Measurements from ENCODE around the gene ATG2B. TPM values are rescaled to one million over a fixed set of nuclear protein-coding genes. Genes with fewer than 3 reads are reported as not detected.
A peak's percentile ranks its signal among the peaks of the same experiment; 100 is the strongest.
"Not testable (repeated sequence)": the region's sequence is repeated elsewhere in the genome, so short reads cannot be mapped to it uniquely, and the experiment has no call there.

ATG2B gene
- total RNA-seq, 1 experiment from 2014 or later: 11.0 TPM

DNA sequence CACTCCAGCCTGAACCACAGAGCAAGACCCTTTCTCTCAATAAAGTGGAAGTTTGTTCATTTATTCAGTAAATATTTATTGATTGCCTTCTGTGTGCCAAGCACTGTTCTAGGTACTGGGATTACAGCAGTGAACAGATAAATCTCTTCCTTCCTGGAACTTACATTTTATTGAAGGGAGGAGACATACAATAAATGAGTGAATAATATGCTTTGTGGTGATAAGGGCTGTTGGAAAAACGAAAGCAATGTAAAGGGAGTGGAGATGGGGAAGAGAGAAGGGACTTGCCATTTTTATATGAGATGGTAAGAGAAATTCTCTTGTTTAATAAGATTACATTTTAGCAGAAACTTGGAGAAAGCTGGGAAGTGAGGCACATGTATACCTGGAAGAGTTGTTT, 1.8 kb upstream of the ATG2B start:
- DNase-seq (ENCODE audit: low read depth in 1 of 2, low spot score in 2 of 2): no peak
- Histone ChIP-seq H3K27ac (no peak overlapping the region), H3K9me3 (replicated peaks) (0 out of 2 replicates have a peak, but pooled peaks cover 3% of the 10 kb centered on the region), H3K36me3 (peaks cover 7% of the 10 kb centered on the region; the same call in 1 of the 2 replicates), H3K4me3 (no peak overlapping the region), H3K4me1 (replicated peaks) (peaks cover 16% of the 10 kb centered on the region), H3K27me3 (replicated peaks) (no peaks in the 10 kb centered on the region)

- H3K9me3 ChIP-seq (replicated peaks): 0 out of 2 replicates have a peak, but pooled peaks cover 3% of the 10 kb centered on the region
- H3K27me3 ChIP-seq (replicated peaks): no peaks in the 10 kb centered on the region
- DNase-seq (ENCODE audit: low read depth in 1 of 2, low spot score in 2 of 2): no peak
- 0 out of 2 replicates have a peak overlapping the region, but pooled peaks have one; percentile 9 for H3K27ac ChIP-seq
- H3K4me1 ChIP-seq (replicated peaks): peaks cover 16% of the 10 kb centered on the region
- peak overlapping the region; percentile 98 for H3K4me3 ChIP-seq
- peaks cover 7% of the 10 kb centered on the region; the same call in 1 of the 2 replicates for H3K36me3 ChIP-seq
Measured at GRCh38 chr14:96363751-96364336, 703 bp upstream of the ATG2B start.

DNA sequence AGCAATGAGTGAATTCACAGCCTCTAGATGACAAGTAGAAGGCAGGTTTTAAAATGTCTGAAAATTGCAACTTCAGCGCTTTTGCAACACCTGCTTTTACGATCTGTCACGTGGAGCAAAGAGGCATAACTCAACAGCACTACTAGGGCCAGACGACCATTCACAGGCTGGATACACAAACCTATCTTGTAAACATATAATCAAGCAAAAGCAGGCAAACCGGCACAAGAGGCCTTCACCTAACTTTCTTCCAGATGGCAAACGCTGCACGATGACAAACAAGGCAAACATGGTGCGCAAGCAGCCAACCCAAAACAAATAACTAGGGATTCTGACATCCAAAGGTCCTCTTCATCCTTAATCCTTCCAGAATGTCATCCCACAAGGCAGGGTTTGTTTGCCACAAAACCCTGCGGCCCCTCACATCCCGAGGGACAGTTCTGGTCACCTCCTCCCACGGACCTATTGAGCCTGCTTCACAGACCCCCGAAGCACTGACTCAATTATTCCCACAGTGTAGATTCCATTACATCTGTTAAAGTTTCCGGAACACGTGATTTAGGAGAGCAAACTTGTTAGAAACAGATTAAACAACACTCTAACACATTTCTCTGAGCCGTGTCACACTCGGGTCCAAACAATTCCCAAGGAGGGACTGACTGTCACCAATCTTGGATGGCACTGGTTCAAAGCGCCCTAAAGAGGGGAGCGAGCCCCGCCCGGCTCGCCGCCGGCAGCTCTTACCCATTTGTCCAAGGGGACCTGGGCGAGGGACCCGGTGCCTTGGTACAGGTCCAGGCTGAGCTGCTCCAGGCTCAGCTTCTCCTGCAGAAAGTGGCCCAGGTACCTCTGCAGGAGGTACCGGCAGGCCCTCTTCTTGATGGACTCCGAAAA, 823 bp downstream of the ATG2B start:
- Histone ChIP-seq H3K4me3 (peak overlapping the region; percentile 98), H3K27ac (peak overlapping the region; percentile 66), H3K9me3 (replicated peaks) (0 out of 2 replicates have a peak, but pooled peaks cover 3% of the 10 kb centered on the region), H3K36me3 (peaks cover 7% of the 10 kb centered on the region; the same call in 1 of the 2 replicates), H3K27me3 (replicated peaks) (no peaks in the 10 kb centered on the region), H3K4me1 (replicated peaks) (peaks cover 16% of the 10 kb centered on the region)
- no peak for DNase-seq (ENCODE audit: low read depth in 1 of 2, low spot score in 2 of 2)

GRCh38 chr14:96359959-96360358, 3.2 kb downstream of the ATG2B start:
- Histone ChIP-seq H3K4me3 (no peak overlapping the region), H3K27me3 (replicated peaks) (no peaks in the 10 kb centered on the region), H3K27ac (no peak overlapping the region), H3K36me3 (peaks cover 7% of the 10 kb centered on the region; the same call in 1 of the 2 replicates), H3K9me3 (replicated peaks) (0 out of 2 replicates have a peak, but pooled peaks cover 3% of the 10 kb centered on the region), H3K4me1 (replicated peaks) (peaks cover 16% of the 10 kb centered on the region)
- no peak for DNase-seq (ENCODE audit: low read depth in 1 of 2, low spot score in 2 of 2)

DNA sequence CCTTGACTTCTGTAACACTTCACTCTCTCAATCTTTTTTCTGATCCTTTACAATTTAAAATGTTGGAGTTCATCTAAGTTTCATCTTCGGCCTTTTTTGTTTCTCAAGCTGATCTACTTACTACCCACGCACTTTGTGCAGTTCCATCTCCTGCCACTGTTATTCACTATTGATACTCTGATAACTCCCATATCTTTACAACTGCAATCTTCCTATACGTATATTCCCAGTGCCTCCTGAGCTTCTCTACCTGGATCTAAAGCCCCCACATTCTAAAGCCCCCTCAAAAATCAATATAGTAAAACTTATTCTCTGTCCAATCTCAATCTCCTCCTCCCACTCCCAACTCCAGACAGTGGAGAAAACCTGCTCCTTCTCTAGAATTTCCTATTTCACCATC, 5.9 kb downstream of the ATG2B start:
- no peak for DNase-seq (ENCODE audit: low read depth in 1 of 2, low spot score in 2 of 2)
- no peaks in the 10 kb centered on the region for H3K36me3 ChIP-seq
- H3K27ac ChIP-seq: no peak overlapping the region
- H3K9me3 ChIP-seq (replicated peaks): no peaks in the 10 kb centered on the region
- peaks cover 11% of the 10 kb centered on the region for H3K4me1 ChIP-seq (replicated peaks)
- H3K27me3 ChIP-seq (replicated peaks): no peaks in the 10 kb centered on the region
- H3K4me3 ChIP-seq: no peak overlapping the region

- Histone ChIP-seq H3K27ac (no peak overlapping the region), H3K27me3 (replicated peaks) (no peaks in the 10 kb centered on the region)
- DNase-seq (ENCODE audit: low read depth in 1 of 2, low spot score in 2 of 2): no peak
Measured at GRCh38 chr14:96354246-96354645, 8.9 kb downstream of the ATG2B start.

GRCh38 chr14:96352708-96353107, 10.4 kb downstream of the ATG2B start:
- H3K27me3 ChIP-seq (replicated peaks): no peaks in the 10 kb centered on the region
- peaks cover 6% of the 10 kb centered on the region for H3K4me1 ChIP-seq (replicated peaks)
- H3K4me3 ChIP-seq: no peak overlapping the region
- H3K27ac ChIP-seq: no peak overlapping the region
- H3K36me3 ChIP-seq: no peaks in the 10 kb centered on the region
- DNase-seq (ENCODE audit: low read depth in 1 of 2, low spot score in 2 of 2): no peak
- no peaks in the 10 kb centered on the region for H3K9me3 ChIP-seq (replicated peaks)

More at GRCh38 chr14:96354246-96354645, 8.9 kb downstream of the ATG2B start:
- H3K9me3 ChIP-seq (replicated peaks): no peaks in the 10 kb centered on the region
- peaks cover 6% of the 10 kb centered on the region for H3K4me1 ChIP-seq (replicated peaks)
- H3K36me3 ChIP-seq: no peaks in the 10 kb centered on the region
- H3K4me3 ChIP-seq: no peak overlapping the region

- Histone ChIP-seq H3K27me3 (replicated peaks) (no peaks in the 10 kb centered on the region), H3K36me3 (no peaks in the 10 kb centered on the region), H3K4me1 (replicated peaks) (peaks cover 6% of the 10 kb centered on the region), H3K4me3 (no peak overlapping the region), H3K27ac (no peak overlapping the region), H3K9me3 (replicated peaks) (no peaks in the 10 kb centered on the region)
- DNase-seq (ENCODE audit: low read depth in 1 of 2, low spot score in 2 of 2): peak in 1 of 2 experiments; percentile 24
Measured at GRCh38 chr14:96351986-96352385, 11.2 kb downstream of the ATG2B start.

- no peak for DNase-seq (ENCODE audit: low read depth in 1 of 2, low spot score in 2 of 2)
- no peaks in the 10 kb centered on the region for H3K36me3 ChIP-seq
Measured at GRCh38 chr14:96349286-96350075, 13.7 kb downstream of the ATG2B start.

GRCh38 chr14:96347957-96348356, 15.2 kb downstream of the ATG2B start:
- H3K4me1 ChIP-seq (replicated peaks); H3K27ac ChIP-seq; H3K4me3 ChIP-seq; H3K27me3 ChIP-seq (replicated peaks); H3K9me3 ChIP-seq (replicated peaks); DNase-seq (ENCODE audit: low read depth in 1 of 2, low spot score in 2 of 2); H3K36me3 ChIP-seq: not testable (repeated sequence)

More at GRCh38 chr14:96349286-96350075, 13.7 kb downstream of the ATG2B start:
- Histone ChIP-seq H3K4me1 (replicated peaks) (peaks cover 6% of the 10 kb centered on the region), H3K4me3 (no peak overlapping the region), H3K27me3 (replicated peaks) (no peaks in the 10 kb centered on the region), H3K9me3 (replicated peaks) (no peaks in the 10 kb centered on the region), H3K27ac (no peak overlapping the region)

DNA sequence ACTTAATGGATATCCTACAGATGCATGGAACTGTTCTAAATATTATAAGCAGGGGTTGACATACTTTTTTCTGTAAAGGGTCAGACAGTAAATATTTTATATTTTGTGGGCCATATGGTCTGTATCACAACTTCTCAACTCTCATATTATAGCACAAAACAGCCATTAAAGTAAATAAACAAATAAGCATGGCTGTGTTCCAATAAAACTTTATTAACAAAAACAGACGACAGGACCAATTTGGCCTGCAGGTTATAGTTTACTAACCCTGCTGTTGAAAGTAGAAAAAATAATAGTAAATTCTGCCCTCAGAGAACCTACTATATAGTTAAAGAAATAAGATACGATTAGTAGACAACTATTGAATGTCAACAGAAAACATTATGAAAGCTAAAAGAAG, 17.5 kb downstream of the ATG2B start:
- Histone ChIP-seq H3K9me3 (replicated peaks) (no peaks in the 10 kb centered on the region), H3K36me3 (no peaks in the 10 kb centered on the region), H3K4me3 (no peak overlapping the region), H3K27ac (no peak overlapping the region), H3K4me1 (replicated peaks) (no peaks in the 10 kb centered on the region), H3K27me3 (replicated peaks) (no peaks in the 10 kb centered on the region)
- no peak for DNase-seq (ENCODE audit: low read depth in 1 of 2, low spot score in 2 of 2)

DNA sequence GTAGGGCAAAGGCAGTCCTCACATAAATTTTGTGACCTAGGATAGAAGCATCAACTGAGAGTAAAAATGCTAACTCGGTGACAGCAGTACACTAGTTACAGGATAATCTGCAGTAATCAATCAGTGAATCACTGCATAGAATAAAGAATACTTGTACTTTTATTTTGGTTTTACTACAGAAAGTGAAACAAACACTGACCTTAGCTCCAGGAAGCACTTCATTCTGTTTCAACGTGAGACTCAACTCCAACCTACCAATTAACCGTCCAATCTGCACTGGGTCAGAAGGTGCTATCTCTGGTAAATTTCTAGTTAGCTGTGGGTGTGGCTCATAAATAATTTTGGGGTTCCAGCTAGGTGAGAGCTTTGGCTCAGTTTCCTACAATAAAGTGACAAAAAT, 21.8 kb downstream of the ATG2B start:
- no peak overlapping the region for H3K27ac ChIP-seq
- H3K9me3 ChIP-seq (replicated peaks): no peaks in the 10 kb centered on the region
- no peaks in the 10 kb centered on the region for H3K27me3 ChIP-seq (replicated peaks)
- H3K36me3 ChIP-seq: no peaks in the 10 kb centered on the region
- H3K4me1 ChIP-seq (replicated peaks): no peaks in the 10 kb centered on the region
- H3K4me3 ChIP-seq: no peak overlapping the region
- no peak for DNase-seq (ENCODE audit: low read depth in 1 of 2, low spot score in 2 of 2)

GRCh38 chr14:96338551-96338950, 24.6 kb downstream of the ATG2B start:
- H3K36me3 ChIP-seq: no peaks in the 10 kb centered on the region
- no peak overlapping the region for H3K4me3 ChIP-seq
- no peaks in the 10 kb centered on the region for H3K4me1 ChIP-seq (replicated peaks)
- DNase-seq (ENCODE audit: low read depth in 1 of 2, low spot score in 2 of 2): no peak
- no peak overlapping the region for H3K27ac ChIP-seq
- no peaks in the 10 kb centered on the region for H3K27me3 ChIP-seq (replicated peaks)
- no peaks in the 10 kb centered on the region for H3K9me3 ChIP-seq (replicated peaks)
